GM12878 (cell line): ENCODE data around the gene SYNGAP1. TPM values are rescaled to one million over a fixed set of nuclear protein-coding genes. Genes with fewer than 3 reads are reported as not detected.

Source experiments
- ATAC-seq: fragments of 200-7000 bp; cut with Tn5 transposase; 3 replicates; pipeline ENCODE4 v1.9.1; 2020; ENCODE audit warnings: mild to moderate bottlenecking, moderate library complexity
- BruUV-seq: library from RNA; stranded (reverse); fragments of 400-500 nt; replicated peaks from 2 replicates; lab custom pipeline; 2021; lab: Mats Ljungman, UMichigan
- CTCF ChIA-PET: fragments of 300-600 bp; sonication (Branson Sonifier 250); formaldehyde crosslinking; extraction: SDS; loops from one replicate; lab custom pipeline; 2021; ENCODE audit warnings: inconsistent platforms; lab: Yijun Ruan, JAX
- POLR2A ChIA-PET: fragments of 350-600 bp; formaldehyde crosslinking; extraction: SDS; loops from one replicate; lab custom pipeline; 2021; ENCODE audit warnings: inconsistent platforms; lab: Charles Lee
- RAD21 ChIA-PET: fragments of 300-600 bp; sonication (Branson Sonifier 250); formaldehyde crosslinking; loops from one replicate; lab custom pipeline; 2023; ENCODE audit warnings: antibody characterized with exemption; ENCODE audit not compliant: unreplicated experiment; lab: Charles Lee
- SMC1A ChIA-PET: fragments of 300-600 bp; sonication (Branson Sonifier 250); formaldehyde crosslinking; loops from one replicate; lab custom pipeline; 2023; ENCODE audit not compliant: unreplicated experiment, uncharacterized antibody; lab: Charles Lee
- DNase-seq: peaks from one replicate; pipeline ENCODE4 v3.0.0-alpha.2; 2011; ENCODE audit warnings: low read depth, low spot score
- FAIRE-seq: peaks from 3 replicates; lab custom pipeline; 2011; peaks lifted over from hg19 to GRCh38; lab: Jason Lieb, UNC
- H2AFZ ChIP-seq: 2 replicates; pipeline ENCODE4 v1.6.0; 2011; ENCODE audit warnings: low read depth, low read length, control low read depth; ENCODE audit not compliant: control insufficient read depth
- H3K27ac ChIP-seq: 2 replicates; pipeline ENCODE4 v1.5.1; 2011; ENCODE audit warnings: control low read depth; ENCODE audit not compliant: control insufficient read depth, insufficient read depth
- H3K27me3 ChIP-seq, 2 experiments: replicated peaks in 1 of 2; 2 replicates each; pipeline versions ENCODE4 v1.6.0 to v1.6.1; 2011; ENCODE audit warnings: low read length in 1 of 2; ENCODE audit not compliant: control insufficient read depth in 2 of 2, insufficient read depth in 2 of 2
- H3K36me3 ChIP-seq, 2 experiments: 2 replicates each; pipeline ENCODE4 v1.5.1; 2011; ENCODE audit warnings: low read length in 1 of 2; ENCODE audit not compliant: control insufficient read depth in 2 of 2, insufficient read depth in 2 of 2
- H3K4me1 ChIP-seq: 2 replicates; pipeline ENCODE4 v1.6.1; 2011; ENCODE audit warnings: mild to moderate bottlenecking, low read length, moderate library complexity, mixed read lengths; ENCODE audit not compliant: control insufficient read depth, insufficient read depth
- H3K4me2 ChIP-seq: 2 replicates; pipeline ENCODE4 v1.6.0; 2011; ENCODE audit warnings: control low read depth; ENCODE audit not compliant: control insufficient read depth, insufficient read depth
- H3K4me3 ChIP-seq: fragments of 200-600 bp; sonication (generic); 2 replicates; pipeline ENCODE4 v1.5.1; 2016
- H3K79me2 ChIP-seq: 2 replicates; pipeline ENCODE4 v1.6.0; 2011; ENCODE audit warnings: low read length; ENCODE audit not compliant: control insufficient read depth, insufficient read depth
- H3K9ac ChIP-seq: 2 replicates; pipeline ENCODE4 v1.8.0; 2011; ENCODE audit warnings: low read length, control low read depth, mixed read lengths; ENCODE audit not compliant: control insufficient read depth, insufficient read depth
- H3K9me3 ChIP-seq: replicated peaks from 3 replicates; pipeline ENCODE4 v1.5.1; 2011; ENCODE audit warnings: mild to moderate bottlenecking, low read length; ENCODE audit not compliant: control insufficient read depth, insufficient read depth
- H4K20me1 ChIP-seq: 2 replicates; pipeline ENCODE4 v1.6.0; 2011; ENCODE audit not compliant: control insufficient read depth, insufficient read depth
- BHLHE40 ChIP-seq, 2 experiments: fragments of 450-650 bp in 1 of 2; IDR thresholded peaks; 2 replicates each; pipeline ENCODE4 v1.6.1; 2011 to 2017; ENCODE audit warnings: low read depth in 2 of 2, borderline replicate concordance in 1 of 2, improper control_type of control experiment in 1 of 2, low read length in 1 of 2, mild to moderate bottlenecking in 1 of 2
- EED ChIP-seq: sonication (generic); IDR thresholded peaks from 2 replicates; pipeline ENCODE4 v1.6.1; 2016; ENCODE audit warnings: antibody characterized with exemption, low read depth
- GATAD2B ChIP-seq: fragments of 450-650 bp; conservative IDR thresholded peaks from 2 replicates; pipeline ENCODE4 v1.6.1; 2017; ENCODE audit warnings: low read depth, mild to moderate bottlenecking, moderate library complexity
- IKZF1 ChIP-seq: fragments of 450-650 bp; conservative IDR thresholded peaks from 2 replicates; pipeline ENCODE4 v1.6.1; 2017; ENCODE audit warnings: antibody characterized with exemption, mild to moderate bottlenecking
- IKZF2 ChIP-seq, 2 experiments: fragments of 450-650 bp; IDR thresholded peaks; 2 replicates each; pipeline ENCODE4 v1.6.1; 2017; ENCODE audit warnings: mild to moderate bottlenecking in 2 of 2, moderate library complexity in 2 of 2
- MYC ChIP-seq: IDR thresholded peaks from 2 replicates; pipeline ENCODE4 v1.6.1; 2011; ENCODE audit warnings: mild to moderate bottlenecking, low read length, moderate library complexity, inconsistent platforms; ENCODE audit not compliant: insufficient read depth, insufficient replicate concordance, insufficient read length, severe bottlenecking
- NBN ChIP-seq: fragments of 450-650 bp; IDR thresholded peaks from 2 replicates; pipeline ENCODE4 v1.6.1; 2016
- NR2F1 ChIP-seq: fragments of 450-650 bp; conservative IDR thresholded peaks from 2 replicates; pipeline ENCODE4 v1.6.1; 2017; ENCODE audit warnings: mild to moderate bottlenecking
- RAD21 ChIP-seq: IDR thresholded peaks from 2 replicates; pipeline ENCODE4 v1.6.1; 2011; ENCODE audit warnings: mild to moderate bottlenecking, low read depth, low read length, moderate library complexity; ENCODE audit not compliant: insufficient read depth
- SMAD5 ChIP-seq: IDR thresholded peaks from 2 replicates; pipeline ENCODE4 v1.6.1; 2016; ENCODE audit warnings: antibody characterized with exemption, low read depth
- YY1 ChIP-seq: IDR thresholded peaks from 2 replicates; pipeline ENCODE4 v1.6.1; 2011; ENCODE audit warnings: low read depth, mild to moderate bottlenecking, low read length
- WGBS: methylation state at CpG from one replicate; pipeline ENCODE4 v1.1.6; 2016; ENCODE audit warnings: low lambda C conversion rate; ENCODE audit not compliant: insufficient replicate concordance, insufficient coverage; ENCODE audit errors: missing lambda C conversion rate; 5-methylcytosine and 5-hydroxymethylcytosine counted together
- in situ Hi-C: fragments of 300-500 bp; cut with MboI; formaldehyde crosslinking; loops from 9 replicates; pipeline ENCODE4 v1.14.3; 2018; ENCODE audit warnings: mixed read lengths
- intact Hi-C: fragments of 100-400 bp; cut with micrococcal nuclease; formaldehyde crosslinking; loops from one replicate; pipeline ENCODE4 v1.14.2; 2022; ENCODE audit not compliant: unreplicated experiment
- polyA plus RNA-seq, 11 experiments: library from polyadenylated mRNA; depleted of rRNA in 4 of 11; unstranded in 6 of 11; stranded (reverse) in 5 of 11; fragments of >200 nt; fragmentation: Nextera tagmentation in 4 of 11; fragmentation: Illumina TruSeq in 1 of 11; extraction: Ambion mirVana in 4 of 11; extraction: Trizol in 1 of 11; gene quantifications; 1 replicate in 1 of 11; 2 replicates in 10 of 11; pipeline versions ENCODE4 v1.2.1 to v1.2.3, GENCODE V29; 2011 to 2016; ENCODE audit warnings: inconsistent platforms in 2 of 11, missing spikeins in 2 of 11, low read depth in 1 of 11
- total RNA-seq, 4 experiments: library from RNA; depleted of rRNA in 3 of 4; stranded (reverse); fragments of >200 nt in 3 of 4; fragmentation: Illumina TruSeq in 1 of 4; extraction: Trizol in 1 of 4; gene quantifications; 2 replicates each; pipeline versions ENCODE4 v1.2.1 to v1.2.3, GENCODE V29; 2013 to 2021
- TF ChIP-seq, protein P1 (sequence below): fragments of 450-650 bp; IDR thresholded peaks from 2 replicates; pipeline ENCODE4 v1.6.1; 2016; ENCODE audit warnings: mild to moderate bottlenecking
- TF ChIP-seq, protein P2 (sequence below), 3 experiments: IDR thresholded peaks in 2 of 3; conservative IDR thresholded peaks in 1 of 3; 2 replicates each; pipeline ENCODE4 v1.5.1; 2011; ENCODE audit warnings: low read depth in 3 of 3, low read length in 3 of 3, mild to moderate bottlenecking in 3 of 3, control low read depth in 2 of 3, moderate library complexity in 2 of 3, inconsistent platforms in 1 of 3, mixed read lengths in 1 of 3; ENCODE audit not compliant: control insufficient read depth in 2 of 3, insufficient read depth in 1 of 3; ENCODE audit errors: extremely low read depth in 1 of 3
- TF ChIP-seq, protein P3 (sequence below): fragments of 450-650 bp; IDR thresholded peaks from 2 replicates; pipeline ENCODE4 v1.6.1; 2017; ENCODE audit warnings: mild to moderate bottlenecking
- TF ChIP-seq, protein P4 (sequence below): IDR thresholded peaks from 2 replicates; pipeline ENCODE4 v1.6.1; 2011; ENCODE audit warnings: borderline replicate concordance, low read depth, mild to moderate bottlenecking, moderate library complexity, low read length; ENCODE audit not compliant: insufficient read depth, poor library complexity, severe bottlenecking

The SYNGAP1 gene
- total and polyA plus RNA-seq, 10 of the 15 experiments (the other 5 are each of a cell fraction or from before 2014, with no cell fraction given): 0.05 to 9.2 (median 1.2) TPM

DNA sequence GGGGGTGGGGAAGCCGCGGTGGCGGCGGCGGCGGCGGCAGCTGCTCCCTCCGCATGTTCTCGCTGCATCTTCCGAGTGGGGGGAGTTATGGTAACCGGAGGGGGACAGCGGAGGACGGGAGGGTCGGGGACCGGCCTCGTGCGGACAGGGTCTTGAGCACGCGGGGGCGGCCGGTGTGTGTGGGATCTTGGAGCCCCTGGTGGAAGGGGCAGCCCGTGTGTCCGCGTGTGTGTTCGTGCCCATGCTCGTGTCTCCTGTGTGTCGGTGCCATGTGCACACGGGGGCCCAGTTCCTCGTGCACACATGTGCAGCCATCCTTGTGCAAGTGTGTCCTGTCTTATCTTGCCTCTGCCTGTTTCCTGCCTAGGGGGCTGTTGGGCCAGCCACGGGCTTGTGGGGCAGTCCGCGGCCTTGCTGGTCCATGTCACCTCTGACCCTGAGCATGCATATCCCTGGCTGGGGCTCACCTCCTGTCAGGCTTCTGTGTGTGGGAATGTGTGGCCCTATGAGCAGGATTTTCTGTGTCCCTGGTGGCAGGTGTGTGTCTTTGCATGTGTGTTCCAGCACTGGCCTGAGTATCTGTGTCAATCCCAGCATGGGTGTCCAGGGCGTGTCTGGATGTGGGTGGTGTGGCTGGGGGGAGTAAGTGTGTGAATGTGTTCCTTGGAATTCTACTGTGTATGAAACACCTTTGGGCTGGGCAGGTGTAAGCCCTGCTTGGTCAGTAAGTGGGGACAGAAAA is 8.5 kb downstream of the SYNGAP1 start:
- H3K27me3 ChIP-seq: no peaks in the 10 kb centered on the region; a peak in 2 of 4 replicates
- peak; percentile 64 for FAIRE-seq
- in situ Hi-C loops: no loop called here
- 6% methylated on average over 26 of the region's 33 CpGs for WGBS
- peak overlapping the region; percentile 20; the same call in 1 of the 2 replicates for H3K9ac ChIP-seq
- ChIA-PET POLR2A (interaction anchor here (0.9 to 1.8 kb wide), 2 partner anchors 13 to 17 kb away, joined by 3 to 6 read pairs; partner anchors contain the start of gene PHF1), RAD21 (interaction anchor here (1.1 to 1.8 kb wide), 3 partner anchors 9 to 142 kb away, joined by 3 to 5 read pairs (median 4); partner anchors contain the start of genes SYNGAP1 and ZBTB9), SMC1A (interaction anchor here (0.7 to 1.2 kb wide), 3 partner anchors 10 to 80 kb away, joined by 3 to 8 read pairs (median 4); partner anchors contain the start of gene CUTA), CTCF (interaction anchor here (0.5 to 1.8 kb wide), 9 partner anchors 9 to 987 kb away, joined by 3 to 8 read pairs (median 3); partner anchors contain the start of genes CUTA and SYNGAP1)
- no peaks in the 10 kb centered on the region for H3K9me3 ChIP-seq
- H3K79me2 ChIP-seq: peaks cover 6% of the 10 kb centered on the region
- peak overlapping the region; percentile 59 for H2AFZ ChIP-seq
- peak; percentile 21 for ATAC-seq
- no peak for DNase-seq
- peak overlapping the region; percentile 45 for H3K4me3 ChIP-seq
- H3K4me2 ChIP-seq: peak overlapping the region; percentile 90
- no peaks in the 10 kb centered on the region for H4K20me1 ChIP-seq
- peaks cover 55% of the 10 kb centered on the region for H3K4me1 ChIP-seq
- BruUV-seq: no TSS peak
- H3K36me3 ChIP-seq: no peaks in the 10 kb centered on the region
- H3K27ac ChIP-seq: 0 out of 2 replicates have a peak overlapping the region, but pooled peaks have one; percentile 47
- intact Hi-C loops: no loop called here
- TF ChIP-seq NBN (peak; percentile 34; the same call in 1 of the 2 replicates), IKZF2 (IDR thresholded peaks at IDR 0.05) (0 out of 4 replicates have a peak, but pooled peaks of 1 of the 2 experiments have one; percentile 7), MYC (peak; percentile 78), IKZF1 (peak; percentile 29), EED (peak; percentile 59; the same call in 1 of the 2 replicates), GATAD2B (0 out of 2 replicates have a peak, but pooled peaks have one; percentile 24), YY1 (no peak), NR2F1 (peak; percentile 60; the same call in 1 of the 2 replicates), RAD21 (peak; percentile 20; the same call in 1 of the 2 replicates), SMAD5 (no peak), BHLHE40 (IDR thresholded peaks at IDR 0.05; ENCODE audit: borderline replicate concordance in 1 of 2, low read depth in 2 of 2, low read length in 1 of 2) (peak in 1 of 2 experiments; percentile 25; a peak in 2 of 4 replicates)
- TF ChIP-seq, protein P1, sequence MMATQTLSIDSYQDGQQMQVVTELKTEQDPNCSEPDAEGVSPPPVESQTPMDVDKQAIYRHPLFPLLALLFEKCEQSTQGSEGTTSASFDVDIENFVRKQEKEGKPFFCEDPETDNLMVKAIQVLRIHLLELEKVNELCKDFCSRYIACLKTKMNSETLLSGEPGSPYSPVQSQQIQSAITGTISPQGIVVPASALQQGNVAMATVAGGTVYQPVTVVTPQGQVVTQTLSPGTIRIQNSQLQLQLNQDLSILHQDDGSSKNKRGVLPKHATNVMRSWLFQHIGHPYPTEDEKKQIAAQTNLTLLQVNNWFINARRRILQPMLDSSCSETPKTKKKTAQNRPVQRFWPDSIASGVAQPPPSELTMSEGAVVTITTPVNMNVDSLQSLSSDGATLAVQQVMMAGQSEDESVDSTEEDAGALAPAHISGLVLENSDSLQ: peak; percentile 67
- TF ChIP-seq, protein P2, sequence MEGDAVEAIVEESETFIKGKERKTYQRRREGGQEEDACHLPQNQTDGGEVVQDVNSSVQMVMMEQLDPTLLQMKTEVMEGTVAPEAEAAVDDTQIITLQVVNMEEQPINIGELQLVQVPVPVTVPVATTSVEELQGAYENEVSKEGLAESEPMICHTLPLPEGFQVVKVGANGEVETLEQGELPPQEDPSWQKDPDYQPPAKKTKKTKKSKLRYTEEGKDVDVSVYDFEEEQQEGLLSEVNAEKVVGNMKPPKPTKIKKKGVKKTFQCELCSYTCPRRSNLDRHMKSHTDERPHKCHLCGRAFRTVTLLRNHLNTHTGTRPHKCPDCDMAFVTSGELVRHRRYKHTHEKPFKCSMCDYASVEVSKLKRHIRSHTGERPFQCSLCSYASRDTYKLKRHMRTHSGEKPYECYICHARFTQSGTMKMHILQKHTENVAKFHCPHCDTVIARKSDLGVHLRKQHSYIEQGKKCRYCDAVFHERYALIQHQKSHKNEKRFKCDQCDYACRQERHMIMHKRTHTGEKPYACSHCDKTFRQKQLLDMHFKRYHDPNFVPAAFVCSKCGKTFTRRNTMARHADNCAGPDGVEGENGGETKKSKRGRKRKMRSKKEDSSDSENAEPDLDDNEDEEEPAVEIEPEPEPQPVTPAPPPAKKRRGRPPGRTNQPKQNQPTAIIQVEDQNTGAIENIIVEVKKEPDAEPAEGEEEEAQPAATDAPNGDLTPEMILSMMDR (IDR thresholded peaks at IDR 0.05 in 2 of 3, conservative IDR thresholded peaks at IDR 0.05 in 1 of 3; ENCODE audit: control insufficient read depth in 2 of 3, extremely low read depth in 1 of 3, insufficient read depth in 1 of 3, low read depth in 3 of 3, low read length in 3 of 3): peak; percentile 34 to 59 (median 58)
- TF ChIP-seq, protein P3, sequence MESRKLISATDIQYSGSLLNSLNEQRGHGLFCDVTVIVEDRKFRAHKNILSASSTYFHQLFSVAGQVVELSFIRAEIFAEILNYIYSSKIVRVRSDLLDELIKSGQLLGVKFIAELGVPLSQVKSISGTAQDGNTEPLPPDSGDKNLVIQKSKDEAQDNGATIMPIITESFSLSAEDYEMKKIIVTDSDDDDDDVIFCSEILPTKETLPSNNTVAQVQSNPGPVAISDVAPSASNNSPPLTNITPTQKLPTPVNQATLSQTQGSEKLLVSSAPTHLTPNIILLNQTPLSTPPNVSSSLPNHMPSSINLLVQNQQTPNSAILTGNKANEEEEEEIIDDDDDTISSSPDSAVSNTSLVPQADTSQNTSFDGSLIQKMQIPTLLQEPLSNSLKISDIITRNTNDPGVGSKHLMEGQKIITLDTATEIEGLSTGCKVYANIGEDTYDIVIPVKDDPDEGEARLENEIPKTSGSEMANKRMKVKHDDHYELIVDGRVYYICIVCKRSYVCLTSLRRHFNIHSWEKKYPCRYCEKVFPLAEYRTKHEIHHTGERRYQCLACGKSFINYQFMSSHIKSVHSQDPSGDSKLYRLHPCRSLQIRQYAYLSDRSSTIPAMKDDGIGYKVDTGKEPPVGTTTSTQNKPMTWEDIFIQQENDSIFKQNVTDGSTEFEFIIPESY: no peak
- TF ChIP-seq, protein P4, sequence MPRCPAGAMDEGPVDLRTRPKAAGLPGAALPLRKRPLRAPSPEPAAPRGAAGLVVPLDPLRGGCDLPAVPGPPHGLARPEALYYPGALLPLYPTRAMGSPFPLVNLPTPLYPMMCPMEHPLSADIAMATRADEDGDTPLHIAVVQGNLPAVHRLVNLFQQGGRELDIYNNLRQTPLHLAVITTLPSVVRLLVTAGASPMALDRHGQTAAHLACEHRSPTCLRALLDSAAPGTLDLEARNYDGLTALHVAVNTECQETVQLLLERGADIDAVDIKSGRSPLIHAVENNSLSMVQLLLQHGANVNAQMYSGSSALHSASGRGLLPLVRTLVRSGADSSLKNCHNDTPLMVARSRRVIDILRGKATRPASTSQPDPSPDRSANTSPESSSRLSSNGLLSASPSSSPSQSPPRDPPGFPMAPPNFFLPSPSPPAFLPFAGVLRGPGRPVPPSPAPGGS: no peak
